ENCODE results near the gene PTPRM.

DNA sequence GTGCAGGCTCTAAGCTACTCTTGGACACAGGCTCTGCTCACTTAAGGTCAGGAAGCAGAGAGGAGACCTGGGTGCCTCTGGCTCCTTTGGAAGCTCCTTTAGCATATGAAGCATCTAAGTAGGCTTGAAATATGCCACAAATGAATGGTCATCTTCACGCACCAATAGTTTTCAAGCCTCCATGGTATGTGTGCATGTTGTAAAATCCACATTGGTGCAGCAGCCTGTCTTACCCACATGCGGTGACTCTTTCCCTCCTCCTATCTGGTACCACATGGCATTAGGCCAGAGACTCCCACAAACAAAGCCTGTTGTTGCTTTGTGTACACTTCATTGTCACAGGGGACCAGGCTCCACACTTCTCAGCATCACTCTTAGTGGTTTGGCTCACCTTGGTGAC is 599.9 kb downstream of the PTPRM start:
- TF ChIP-seq, protein P1, sequence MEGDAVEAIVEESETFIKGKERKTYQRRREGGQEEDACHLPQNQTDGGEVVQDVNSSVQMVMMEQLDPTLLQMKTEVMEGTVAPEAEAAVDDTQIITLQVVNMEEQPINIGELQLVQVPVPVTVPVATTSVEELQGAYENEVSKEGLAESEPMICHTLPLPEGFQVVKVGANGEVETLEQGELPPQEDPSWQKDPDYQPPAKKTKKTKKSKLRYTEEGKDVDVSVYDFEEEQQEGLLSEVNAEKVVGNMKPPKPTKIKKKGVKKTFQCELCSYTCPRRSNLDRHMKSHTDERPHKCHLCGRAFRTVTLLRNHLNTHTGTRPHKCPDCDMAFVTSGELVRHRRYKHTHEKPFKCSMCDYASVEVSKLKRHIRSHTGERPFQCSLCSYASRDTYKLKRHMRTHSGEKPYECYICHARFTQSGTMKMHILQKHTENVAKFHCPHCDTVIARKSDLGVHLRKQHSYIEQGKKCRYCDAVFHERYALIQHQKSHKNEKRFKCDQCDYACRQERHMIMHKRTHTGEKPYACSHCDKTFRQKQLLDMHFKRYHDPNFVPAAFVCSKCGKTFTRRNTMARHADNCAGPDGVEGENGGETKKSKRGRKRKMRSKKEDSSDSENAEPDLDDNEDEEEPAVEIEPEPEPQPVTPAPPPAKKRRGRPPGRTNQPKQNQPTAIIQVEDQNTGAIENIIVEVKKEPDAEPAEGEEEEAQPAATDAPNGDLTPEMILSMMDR (IDR thresholded peaks at IDR 0.05; ENCODE audit: low read length), result no peak
- TF ChIP-seq EZH2 (optimal IDR thresholded peaks at IDR 0.05; ENCODE audit: low read depth, low read length), result no peak
